SK-N-SH (cell line): Measurements from ENCODE around the gene RFFL. TPM values are rescaled to one million over a fixed set of nuclear protein-coding genes. Genes with fewer than 3 reads are reported as not detected.

Source experiments
- CTCF ChIA-PET: fragments of 300-600, 350-600 bp; formaldehyde crosslinking; extraction: SDS; loops from one replicate; lab custom pipeline; 2021; lab: Yijun Ruan, JAX
- POLR2A ChIA-PET: fragments of 350-600 bp; sonication (Branson Sonifier 250); formaldehyde crosslinking; extraction: SDS; loops from one replicate; lab custom pipeline; 2020; ENCODE audit warnings: antibody characterized with exemption, inconsistent platforms; lab: Yijun Ruan, JAX
- DNase-seq: peaks from one replicate; pipeline ENCODE4 v3.0.0; 2012
- H2AFZ ChIP-seq: fragments of 200-600 bp; sonication (generic); 2 replicates; pipeline ENCODE4 v1.8.1; 2016; ENCODE audit warnings: antibody characterized with exemption, mild to moderate bottlenecking, low read depth
- H3F3A ChIP-seq: fragments of 200-600 bp; sonication (generic); replicated peaks from 2 replicates; pipeline ENCODE3; 2016; ENCODE audit warnings: antibody characterized with exemption, mild to moderate bottlenecking; ENCODE audit not compliant: insufficient read depth
- H3K27ac ChIP-seq, 2 experiments: fragments of 200-500 bp in 1 of 2; fragments of 200-600 bp in 1 of 2; sonication (Bioruptor generic) in 1 of 2; sonication (generic), shearing (Covaris generic) in 1 of 2; 2 replicates each; pipeline versions ENCODE4 v1.5.1 to v1.6.1; 2014 to 2016; ENCODE audit warnings: low read depth in 2 of 2, inconsistent platforms in 1 of 2, low read length in 1 of 2, mild to moderate bottlenecking in 1 of 2, mixed read lengths in 1 of 2
- H3K27me3 ChIP-seq: fragments of 200-600 bp; sonication (generic), shearing (Covaris generic); 2 replicates; pipeline ENCODE4 v1.6.1; 2016; ENCODE audit warnings: mixed run types; ENCODE audit not compliant: insufficient read depth
- H3K36me3 ChIP-seq, 2 experiments: fragments of 200-500 bp in 1 of 2; fragments of 200-600 bp in 1 of 2; sonication (Bioruptor generic) in 1 of 2; sonication (generic) in 1 of 2; replicated peaks in 1 of 2; 2 replicates each; pipeline versions ENCODE3 to v1.5.1; 2014 to 2016; ENCODE audit warnings: low read length in 1 of 2, mild to moderate bottlenecking in 1 of 2; ENCODE audit not compliant: insufficient read depth in 2 of 2, control insufficient read depth in 1 of 2
- H3K4me1 ChIP-seq, 2 experiments: fragments of 200-500 bp in 1 of 2; fragments of 200-600 bp in 1 of 2; sonication (Bioruptor generic) in 1 of 2; sonication (generic), shearing (Covaris generic) in 1 of 2; 2 replicates each; pipeline versions ENCODE4 v1.5.1 to v1.6.1; 2014 to 2016; ENCODE audit warnings: low read depth in 1 of 2, low read length in 1 of 2, mixed run types in 1 of 2; ENCODE audit not compliant: insufficient read depth in 2 of 2, control insufficient read depth in 1 of 2
- H3K4me2 ChIP-seq: fragments of 200-600 bp; sonication (generic), shearing (Covaris generic); 2 replicates; pipeline ENCODE4 v1.6.1; 2017; ENCODE audit warnings: mixed run types
- H3K4me3 ChIP-seq, 2 experiments: fragments of 200-500 bp in 1 of 2; fragments of 200-600 bp in 1 of 2; sonication (Bioruptor generic) in 1 of 2; sonication (generic), shearing (Covaris generic) in 1 of 2; 2 replicates each; pipeline versions ENCODE4 v1.5.1 to v1.8.1; 2014 to 2016; ENCODE audit warnings: low read depth in 2 of 2, inconsistent platforms in 1 of 2, low read length in 1 of 2, mild to moderate bottlenecking in 1 of 2, mixed read lengths in 1 of 2, moderate library complexity in 1 of 2
- H3K79me2 ChIP-seq: fragments of 200-600 bp; sonication (generic); 2 replicates; pipeline ENCODE4 v1.8.1; 2017; ENCODE audit warnings: mild to moderate bottlenecking; ENCODE audit not compliant: insufficient read depth
- H3K9ac ChIP-seq: fragments of 200-600 bp; sonication (generic); 2 replicates; pipeline ENCODE4 v1.6.1; 2017; ENCODE audit warnings: mixed run types
- H3K9me2 ChIP-seq: fragments of 200-600 bp; sonication (generic); 2 replicates; pipeline ENCODE4 v1.6.1; 2017; ENCODE audit warnings: mixed run types
- H3K9me3 ChIP-seq: fragments of 200-600 bp; sonication (generic); 2 replicates; pipeline ENCODE4 v1.6.1; 2017; ENCODE audit warnings: mixed run types, mild to moderate bottlenecking, moderate library complexity
- H4K20me1 ChIP-seq: fragments of 200-600 bp; sonication (generic); 2 replicates; pipeline ENCODE4 v1.6.1; 2017; ENCODE audit warnings: mild to moderate bottlenecking, mixed run types; ENCODE audit not compliant: insufficient read depth
- CHD2 ChIP-seq: fragments of 150-350 bp; IDR thresholded peaks from 2 replicates; pipeline ENCODE4 v1.6.1; 2018; ENCODE audit warnings: low read length; ENCODE audit not compliant: partially characterized antibody
- ELF1 ChIP-seq: IDR thresholded peaks from 2 replicates; pipeline ENCODE4 v1.4.0; 2012
- EP300 ChIP-seq, 2 experiments: IDR thresholded peaks; 2 replicates each; pipeline versions ENCODE4 v1.4.0 to v1.6.1; 2012; ENCODE audit warnings: borderline replicate concordance in 1 of 2, low read depth in 1 of 2, low read length in 1 of 2
- FOXM1 ChIP-seq: IDR thresholded peaks from 2 replicates; pipeline ENCODE4 v1.4.0; 2012; ENCODE audit warnings: low read depth, mild to moderate bottlenecking
- MEF2A ChIP-seq: IDR thresholded peaks from 2 replicates; pipeline ENCODE4 v1.4.0; 2012; ENCODE audit warnings: low read depth, borderline replicate concordance
- MXI1 ChIP-seq: IDR thresholded peaks from 2 replicates; pipeline ENCODE4 v1.6.1; 2012; ENCODE audit warnings: mild to moderate bottlenecking, low read depth, low read length, improper control_type of control experiment
- NFIC ChIP-seq: IDR thresholded peaks from 2 replicates; pipeline ENCODE4 v1.4.0; 2012; ENCODE audit warnings: borderline replicate concordance
- RAD21 ChIP-seq: IDR thresholded peaks from 2 replicates; pipeline ENCODE4 v1.6.1; 2012; ENCODE audit warnings: mild to moderate bottlenecking, low read length
- RXRA ChIP-seq: IDR thresholded peaks from 2 replicates; pipeline ENCODE4 v1.4.0; 2012; ENCODE audit warnings: low read depth, mild to moderate bottlenecking, borderline replicate concordance
- SIN3A ChIP-seq: IDR thresholded peaks from 2 replicates; pipeline ENCODE4 v1.6.1; 2012; ENCODE audit warnings: low read depth, mild to moderate bottlenecking, low read length, moderate library complexity, borderline replicate concordance
- SMC3 ChIP-seq: IDR thresholded peaks from 2 replicates; pipeline ENCODE4 v1.6.1; 2012; ENCODE audit warnings: low read depth, low read length, improper control_type of control experiment
- TEAD4 ChIP-seq: IDR thresholded peaks from 2 replicates; pipeline ENCODE4 v1.4.0; 2012; ENCODE audit warnings: mild to moderate bottlenecking, borderline replicate concordance; ENCODE audit not compliant: insufficient read depth
- YY1 ChIP-seq: IDR thresholded peaks from 2 replicates; pipeline ENCODE4 v1.4.0; 2012; ENCODE audit warnings: low read depth, mild to moderate bottlenecking
- whole genome bisulfite sequencing: methylation state at CpG from one replicate; pipeline ENCODE4 v1.1.6; 2017; ENCODE audit warnings: low lambda C conversion rate; 5-methylcytosine and 5-hydroxymethylcytosine counted together
- polyA plus RNA-seq, 3 experiments: library from polyadenylated mRNA; depleted of rRNA; stranded (reverse); fragments of >200 nt; gene quantifications; 2 replicates each; pipeline ENCODE4 v1.2.3, GENCODE V29; 2012
- TF ChIP-seq, protein P1 (sequence below): IDR thresholded peaks from 2 replicates; pipeline ENCODE4 v1.4.0; 2012; ENCODE audit warnings: low read depth, borderline replicate concordance
- TF ChIP-seq, protein P2 (sequence below): fragments of 200-600 bp; sonication (generic); IDR thresholded peaks from 2 replicates; pipeline ENCODE4 v1.6.1; 2017; ENCODE audit warnings: antibody characterized with exemption, mild to moderate bottlenecking, moderate library complexity
- TF ChIP-seq, protein P3 (sequence below): IDR thresholded peaks from 2 replicates; pipeline ENCODE4; 2012

The RFFL gene
- polyA plus RNA-seq, 1 of the 3 experiments (the other 2 are of a cell fraction): 10.1 TPM

DNA sequence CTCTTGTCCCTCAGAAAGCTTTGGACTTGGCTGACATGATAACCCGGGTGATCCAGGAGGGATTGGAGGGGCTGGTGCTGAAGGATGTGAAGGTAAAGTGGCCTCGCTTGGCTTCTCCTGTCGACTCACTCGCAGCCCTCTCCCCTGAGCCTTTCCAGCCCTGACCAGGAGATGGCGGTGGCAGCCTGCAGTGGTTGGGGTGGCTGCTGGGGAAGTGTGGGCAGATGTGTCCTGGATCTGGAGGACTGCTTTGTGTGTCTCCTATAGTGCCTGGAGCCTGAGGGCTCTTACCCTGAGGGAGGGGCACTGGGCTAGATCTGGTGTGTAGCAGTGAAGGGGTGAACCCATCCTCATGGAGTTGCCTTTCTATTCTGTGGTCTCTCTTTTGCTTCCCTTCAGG is 65.3 kb downstream of the RFFL start:
- Histone ChIP-seq H3K36me3 (peaks cover 23 to 57% of the 10 kb centered on the region in 2 experiments), H3K9me2 (no peaks in the 10 kb centered on the region), H3K79me2 (no peaks in the 10 kb centered on the region), H4K20me1 (no peaks in the 10 kb centered on the region), H3K27ac (peak overlapping the region in 1 of 2 experiments; percentile 31; a peak in 1 of 4 replicates), H2AFZ (no peak overlapping the region), H3K9me3 (no peaks in the 10 kb centered on the region), H3F3A (peaks cover 11% of the 10 kb centered on the region), H3K9ac (no peak overlapping the region), H3K4me3 (no peak overlapping the region; a peak in 1 of 4 replicates), H3K4me1 (peaks cover 4 to 22% of the 10 kb centered on the region in 2 experiments; a peak in 2 of 4 replicates), H3K27me3 (no peaks in the 10 kb centered on the region), H3K4me2 (no peak overlapping the region)
- peak; percentile 70 for DNase-seq
- 43% methylated on average over 5 of the region's 5 CpGs for WGBS
- CTCF ChIA-PET: interaction anchor here (0.8 to 5.1 kb wide), 4 partner anchors 17 to 130 kb away, joined by 3 to 32 read pairs (median 6); partner anchors contain the start of gene RAD51D
- POLR2A ChIA-PET: no interaction called here
- TF ChIP-seq YY1: no peak
- peak; percentile 82 for TF ChIP-seq RAD21
- TF ChIP-seq, protein P1, sequence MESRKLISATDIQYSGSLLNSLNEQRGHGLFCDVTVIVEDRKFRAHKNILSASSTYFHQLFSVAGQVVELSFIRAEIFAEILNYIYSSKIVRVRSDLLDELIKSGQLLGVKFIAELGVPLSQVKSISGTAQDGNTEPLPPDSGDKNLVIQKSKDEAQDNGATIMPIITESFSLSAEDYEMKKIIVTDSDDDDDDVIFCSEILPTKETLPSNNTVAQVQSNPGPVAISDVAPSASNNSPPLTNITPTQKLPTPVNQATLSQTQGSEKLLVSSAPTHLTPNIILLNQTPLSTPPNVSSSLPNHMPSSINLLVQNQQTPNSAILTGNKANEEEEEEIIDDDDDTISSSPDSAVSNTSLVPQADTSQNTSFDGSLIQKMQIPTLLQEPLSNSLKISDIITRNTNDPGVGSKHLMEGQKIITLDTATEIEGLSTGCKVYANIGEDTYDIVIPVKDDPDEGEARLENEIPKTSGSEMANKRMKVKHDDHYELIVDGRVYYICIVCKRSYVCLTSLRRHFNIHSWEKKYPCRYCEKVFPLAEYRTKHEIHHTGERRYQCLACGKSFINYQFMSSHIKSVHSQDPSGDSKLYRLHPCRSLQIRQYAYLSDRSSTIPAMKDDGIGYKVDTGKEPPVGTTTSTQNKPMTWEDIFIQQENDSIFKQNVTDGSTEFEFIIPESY: no peak
- TF ChIP-seq MEF2A: no peak
- TF ChIP-seq, protein P2, sequence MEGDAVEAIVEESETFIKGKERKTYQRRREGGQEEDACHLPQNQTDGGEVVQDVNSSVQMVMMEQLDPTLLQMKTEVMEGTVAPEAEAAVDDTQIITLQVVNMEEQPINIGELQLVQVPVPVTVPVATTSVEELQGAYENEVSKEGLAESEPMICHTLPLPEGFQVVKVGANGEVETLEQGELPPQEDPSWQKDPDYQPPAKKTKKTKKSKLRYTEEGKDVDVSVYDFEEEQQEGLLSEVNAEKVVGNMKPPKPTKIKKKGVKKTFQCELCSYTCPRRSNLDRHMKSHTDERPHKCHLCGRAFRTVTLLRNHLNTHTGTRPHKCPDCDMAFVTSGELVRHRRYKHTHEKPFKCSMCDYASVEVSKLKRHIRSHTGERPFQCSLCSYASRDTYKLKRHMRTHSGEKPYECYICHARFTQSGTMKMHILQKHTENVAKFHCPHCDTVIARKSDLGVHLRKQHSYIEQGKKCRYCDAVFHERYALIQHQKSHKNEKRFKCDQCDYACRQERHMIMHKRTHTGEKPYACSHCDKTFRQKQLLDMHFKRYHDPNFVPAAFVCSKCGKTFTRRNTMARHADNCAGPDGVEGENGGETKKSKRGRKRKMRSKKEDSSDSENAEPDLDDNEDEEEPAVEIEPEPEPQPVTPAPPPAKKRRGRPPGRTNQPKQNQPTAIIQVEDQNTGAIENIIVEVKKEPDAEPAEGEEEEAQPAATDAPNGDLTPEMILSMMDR: peak; percentile 76
- TF ChIP-seq SMC3: peak; percentile 86
- TF ChIP-seq, protein P3, sequence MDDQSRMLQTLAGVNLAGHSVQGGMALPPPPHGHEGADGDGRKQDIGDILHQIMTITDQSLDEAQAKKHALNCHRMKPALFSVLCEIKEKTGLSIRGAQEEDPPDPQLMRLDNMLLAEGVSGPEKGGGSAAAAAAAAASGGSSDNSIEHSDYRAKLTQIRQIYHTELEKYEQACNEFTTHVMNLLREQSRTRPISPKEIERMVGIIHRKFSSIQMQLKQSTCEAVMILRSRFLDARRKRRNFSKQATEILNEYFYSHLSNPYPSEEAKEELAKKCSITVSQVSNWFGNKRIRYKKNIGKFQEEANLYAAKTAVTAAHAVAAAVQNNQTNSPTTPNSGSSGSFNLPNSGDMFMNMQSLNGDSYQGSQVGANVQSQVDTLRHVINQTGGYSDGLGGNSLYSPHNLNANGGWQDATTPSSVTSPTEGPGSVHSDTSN: no peak
- TF ChIP-seq MXI1: no peak
- no peak for TF ChIP-seq NFIC
- no peak for TF ChIP-seq SIN3A
- no peak for TF ChIP-seq EP300 (IDR thresholded peaks at IDR 0.05; ENCODE audit: borderline replicate concordance in 1 of 2, low read depth in 1 of 2, low read length in 1 of 2)
- TF ChIP-seq RXRA: no peak
- TF ChIP-seq FOXM1: no peak
- TF ChIP-seq ELF1: no peak
- no peak for TF ChIP-seq TEAD4
- no peak for TF ChIP-seq CHD2
